ENCODE measurements around the gene COL13A1.

- TF ChIP-seq, protein P1, sequence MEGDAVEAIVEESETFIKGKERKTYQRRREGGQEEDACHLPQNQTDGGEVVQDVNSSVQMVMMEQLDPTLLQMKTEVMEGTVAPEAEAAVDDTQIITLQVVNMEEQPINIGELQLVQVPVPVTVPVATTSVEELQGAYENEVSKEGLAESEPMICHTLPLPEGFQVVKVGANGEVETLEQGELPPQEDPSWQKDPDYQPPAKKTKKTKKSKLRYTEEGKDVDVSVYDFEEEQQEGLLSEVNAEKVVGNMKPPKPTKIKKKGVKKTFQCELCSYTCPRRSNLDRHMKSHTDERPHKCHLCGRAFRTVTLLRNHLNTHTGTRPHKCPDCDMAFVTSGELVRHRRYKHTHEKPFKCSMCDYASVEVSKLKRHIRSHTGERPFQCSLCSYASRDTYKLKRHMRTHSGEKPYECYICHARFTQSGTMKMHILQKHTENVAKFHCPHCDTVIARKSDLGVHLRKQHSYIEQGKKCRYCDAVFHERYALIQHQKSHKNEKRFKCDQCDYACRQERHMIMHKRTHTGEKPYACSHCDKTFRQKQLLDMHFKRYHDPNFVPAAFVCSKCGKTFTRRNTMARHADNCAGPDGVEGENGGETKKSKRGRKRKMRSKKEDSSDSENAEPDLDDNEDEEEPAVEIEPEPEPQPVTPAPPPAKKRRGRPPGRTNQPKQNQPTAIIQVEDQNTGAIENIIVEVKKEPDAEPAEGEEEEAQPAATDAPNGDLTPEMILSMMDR (IDR thresholded peaks at IDR 0.05), result no peak
- TF ChIP-seq POLR2A (IDR thresholded peaks at IDR 0.05), result no peak
Observed at GRCh38 chr10:69817078-69817581, 15.4 kb downstream of the COL13A1 start.
